Osteocyte (in vitro differentiated cells): Measurements from ENCODE around the gene CNTNAP2. TPM values are rescaled to one million over a fixed set of nuclear protein-coding genes. Genes with fewer than 3 reads are reported as not detected.

Experiments
- DNase-seq: peaks from one replicate; pipeline ENCODE4 v3.0.0; 2021; ENCODE audit warnings: mixed read lengths; ENCODE audit not compliant: unreplicated experiment; ENCODE audit errors: extremely low spot score
- H3K27ac Mint-ChIP-seq: one replicate; pipeline ENCODE4 v1.8.0; 2021; ENCODE audit warnings: mild to moderate bottlenecking, mixed read lengths; ENCODE audit not compliant: unreplicated experiment
- H3K27me3 Mint-ChIP-seq: one replicate; pipeline ENCODE4 v1.8.0; 2021; ENCODE audit warnings: mixed read lengths; ENCODE audit not compliant: unreplicated experiment
- H3K36me3 Mint-ChIP-seq: one replicate; pipeline ENCODE4 v1.8.0; 2021; ENCODE audit warnings: mixed read lengths; ENCODE audit not compliant: unreplicated experiment
- H3K4me1 Mint-ChIP-seq: one replicate; pipeline ENCODE4 v1.8.0; 2021; ENCODE audit warnings: mixed read lengths; ENCODE audit not compliant: unreplicated experiment
- H3K4me3 Mint-ChIP-seq: one replicate; pipeline ENCODE4 v1.8.0; 2021; ENCODE audit warnings: mild to moderate bottlenecking, moderate library complexity, mixed read lengths; ENCODE audit not compliant: unreplicated experiment
- H3K9me3 Mint-ChIP-seq: one replicate; pipeline ENCODE4 v1.8.0; 2021; ENCODE audit warnings: mixed read lengths; ENCODE audit not compliant: unreplicated experiment
- CTCF ChIP-seq: fragments of 200-600 bp; sonication (generic); IDR thresholded peaks from 2 replicates; pipeline ENCODE4 v1.5.0; 2021; ENCODE audit warnings: antibody characterized with exemption, mild to moderate bottlenecking, moderate library complexity
- total RNA-seq: library from RNA; stranded (reverse); gene quantifications from 2 replicates; pipeline ENCODE4 v1.2.1, GENCODE V29; 2021

Gene CNTNAP2
- total RNA-seq, 1 donor from 2014 or later, result 1.4 TPM

- Mint-ChIP-seq H3K9me3 (no peaks in the 10 kb centered on the region), H3K4me1 (peaks cover 5% of the 10 kb centered on the region), H3K36me3 (no peaks in the 10 kb centered on the region), H3K4me3 (no peak overlapping the region), H3K27ac (no peak overlapping the region), H3K27me3 (peaks cover 6% of the 10 kb centered on the region)
- no peak for TF ChIP-seq CTCF
- no peak for DNase-seq
Observed at GRCh38 chr7:148266795-148267194, 2150.2 kb downstream of the CNTNAP2 start.

- no peak for DNase-seq
- no peaks in the 10 kb centered on the region for H3K36me3 Mint-ChIP-seq
- H3K4me1 Mint-ChIP-seq, result no peaks in the 10 kb centered on the region
- H3K9me3 Mint-ChIP-seq, result no peaks in the 10 kb centered on the region
- H3K4me3 Mint-ChIP-seq, result no peak overlapping the region
- TF ChIP-seq CTCF, result no peak
- no peak overlapping the region for H3K27ac Mint-ChIP-seq
- H3K27me3 Mint-ChIP-seq, result peaks cover 5% of the 10 kb centered on the region
Observed at GRCh38 chr7:148270576-148270975, 2154.0 kb downstream of the CNTNAP2 start.

- TF ChIP-seq CTCF, result no peak
- no peak for DNase-seq
- H3K36me3 Mint-ChIP-seq, result no peaks in the 10 kb centered on the region
- H3K27me3 Mint-ChIP-seq, result peaks cover 5% of the 10 kb centered on the region
- no peak overlapping the region for H3K4me3 Mint-ChIP-seq
- no peak overlapping the region for H3K27ac Mint-ChIP-seq
- H3K9me3 Mint-ChIP-seq, result no peaks in the 10 kb centered on the region
- no peaks in the 10 kb centered on the region for H3K4me1 Mint-ChIP-seq
Observed at GRCh38 chr7:148274118-148274517, 2157.5 kb downstream of the CNTNAP2 start.

GRCh38 chr7:148275359-148275890, 2158.8 kb downstream of the CNTNAP2 start:
- H3K36me3 Mint-ChIP-seq, result no peaks in the 10 kb centered on the region
- H3K27me3 Mint-ChIP-seq, result peaks cover 5% of the 10 kb centered on the region
- H3K4me3 Mint-ChIP-seq, result no peak overlapping the region
- no peaks in the 10 kb centered on the region for H3K4me1 Mint-ChIP-seq
- no peak for DNase-seq
- no peaks in the 10 kb centered on the region for H3K9me3 Mint-ChIP-seq
- TF ChIP-seq CTCF, result no peak
- H3K27ac Mint-ChIP-seq, result no peak overlapping the region

- Mint-ChIP-seq H3K4me1 (no peaks in the 10 kb centered on the region), H3K9me3 (no peaks in the 10 kb centered on the region), H3K27me3 (peaks cover 5% of the 10 kb centered on the region), H3K4me3 (no peak overlapping the region), H3K27ac (no peak overlapping the region), H3K36me3 (no peaks in the 10 kb centered on the region)
- no peak for DNase-seq
- no peak for TF ChIP-seq CTCF
Observed at GRCh38 chr7:148276314-148277041, 2159.9 kb downstream of the CNTNAP2 start.
